ENCODE data around the gene PDGFRB.

The PDGFRB gene

GRCh38 chr5:150143350-150144245 lies 12.0 kb downstream of the PDGFRB start:
- FAIRE-seq, result no peak

GRCh38 chr5:150142959-150143349 lies 12.7 kb downstream of the PDGFRB start:
- no peak for FAIRE-seq

- no peak for FAIRE-seq
These were observed 13.3 kb downstream of the PDGFRB start for GRCh38 chr5:150142185-150142958.

GRCh38 chr5:150141544-150142184 lies 14.0 kb downstream of the PDGFRB start:
- no peak for FAIRE-seq

- no peak for FAIRE-seq
These were observed 14.8 kb downstream of the PDGFRB start for GRCh38 chr5:150140830-150141229.

- FAIRE-seq, result no peak
These were observed 16.3 kb downstream of the PDGFRB start for GRCh38 chr5:150139334-150139733.

- no peak for FAIRE-seq
These were observed 16.9 kb downstream of the PDGFRB start for GRCh38 chr5:150138551-150139265.

- FAIRE-seq, result no peak
These were observed 17.6 kb downstream of the PDGFRB start for GRCh38 chr5:150137997-150138396.

GRCh38 chr5:150137168-150137957 lies 18.3 kb downstream of the PDGFRB start:
- no peak for FAIRE-seq

GRCh38 chr5:150136305-150137167 lies 19.1 kb downstream of the PDGFRB start:
- no peak for FAIRE-seq

GRCh38 chr5:150135557-150136304 lies 19.9 kb downstream of the PDGFRB start:
- FAIRE-seq, result no peak

- no peak for FAIRE-seq
These were observed 21.5 kb downstream of the PDGFRB start for GRCh38 chr5:150134198-150134588.

GRCh38 chr5:150133581-150134197 lies 22.0 kb downstream of the PDGFRB start:
- no peak for FAIRE-seq

- FAIRE-seq, result no peak
These were observed 22.9 kb downstream of the PDGFRB start for GRCh38 chr5:150132740-150133139.

- no peak for FAIRE-seq
These were observed 23.5 kb downstream of the PDGFRB start for GRCh38 chr5:150131978-150132694.

GRCh38 chr5:150131461-150131860 lies 24.2 kb downstream of the PDGFRB start:
- FAIRE-seq, result no peak

- FAIRE-seq, result no peak
These were observed 25.1 kb downstream of the PDGFRB start for GRCh38 chr5:150130493-150130922.

GRCh38 chr5:150129813-150130492 lies 25.7 kb downstream of the PDGFRB start:
- FAIRE-seq, result no peak

Data from A204.1 (cell line).